Stimulated activated CD4-positive, alpha-beta T cell treated with anti-CD3 and anti-CD28 coated beads, Interleukin-15, amount 100 ng/mL, for 24 hours (primary cell): Measurements from ENCODE around the gene DDX59.
"Not testable (repeated sequence)": the region's sequence is repeated elsewhere in the genome, so short reads cannot be mapped to it uniquely, and the experiment has no call there.

Source experiments
- DNase-seq: peaks from one replicate; pipeline ENCODE4 v3.0.0-alpha.2; 2020

DDX59 gene

DNA sequence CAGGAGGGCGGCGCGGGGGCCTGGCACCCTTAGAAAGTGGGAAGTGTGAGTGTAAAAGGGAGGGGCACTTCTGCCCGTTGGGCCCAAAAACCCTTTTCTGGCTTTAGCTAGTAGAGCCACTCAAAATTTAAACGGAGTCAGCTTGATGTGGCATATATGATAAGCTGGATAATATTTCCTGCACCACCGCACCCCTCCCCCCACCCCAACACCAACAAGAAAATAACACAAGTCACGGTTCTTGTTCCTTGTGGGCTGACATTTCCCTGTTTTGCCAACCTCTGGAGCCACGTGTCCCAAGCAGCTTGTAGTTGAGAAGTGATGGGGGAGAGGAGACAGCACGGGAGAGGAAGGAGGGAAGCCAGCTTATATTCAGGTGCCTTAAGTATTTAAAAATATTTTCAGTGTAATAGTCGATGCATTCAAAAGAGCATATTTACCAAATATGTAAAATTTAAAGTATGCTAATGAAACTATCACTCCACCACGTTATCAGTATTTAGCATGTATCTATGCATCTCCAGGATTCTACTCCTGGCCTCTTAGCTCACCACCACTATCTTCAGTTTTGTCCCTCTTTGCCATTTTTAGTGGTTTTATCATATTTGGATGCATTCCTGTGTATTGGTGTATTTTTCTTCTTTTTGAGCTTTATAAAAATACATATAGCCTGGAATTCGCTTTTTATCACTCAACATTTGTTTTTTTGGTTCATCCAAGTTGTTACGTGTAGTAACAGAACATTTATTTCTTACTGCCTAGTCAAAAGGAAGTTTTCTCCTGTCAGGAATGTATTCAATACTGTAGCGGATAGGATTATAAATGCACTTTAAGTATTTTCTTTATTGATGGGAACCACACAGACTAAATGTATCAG lies 773 bp upstream of the DDX59 start:
- peak; percentile 37 for DNase-seq

- no peak for DNase-seq
These were observed 993 bp downstream of the DDX59 start for GRCh38 chr1:200668514-200669313.

DNA sequence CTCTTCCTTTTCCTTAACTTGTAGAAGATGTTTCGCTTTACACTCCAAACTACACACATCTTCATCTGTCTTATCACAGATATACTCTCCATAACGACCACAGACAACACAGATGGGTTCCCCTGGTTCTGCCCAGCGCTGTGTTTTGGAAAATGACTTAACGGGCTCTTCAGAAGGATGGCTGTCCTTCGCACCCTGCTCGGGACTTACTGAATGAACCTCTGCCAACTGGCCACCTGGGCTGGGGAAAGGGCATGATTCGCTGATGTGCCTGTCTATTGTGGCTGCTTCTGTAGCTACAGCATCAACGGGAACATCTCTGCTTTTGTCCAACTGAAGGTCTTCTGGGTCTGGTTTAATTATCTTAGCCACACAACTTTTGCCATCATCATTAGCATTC lies 3.4 kb downstream of the DDX59 start:
- DNase-seq: no peak

DNA sequence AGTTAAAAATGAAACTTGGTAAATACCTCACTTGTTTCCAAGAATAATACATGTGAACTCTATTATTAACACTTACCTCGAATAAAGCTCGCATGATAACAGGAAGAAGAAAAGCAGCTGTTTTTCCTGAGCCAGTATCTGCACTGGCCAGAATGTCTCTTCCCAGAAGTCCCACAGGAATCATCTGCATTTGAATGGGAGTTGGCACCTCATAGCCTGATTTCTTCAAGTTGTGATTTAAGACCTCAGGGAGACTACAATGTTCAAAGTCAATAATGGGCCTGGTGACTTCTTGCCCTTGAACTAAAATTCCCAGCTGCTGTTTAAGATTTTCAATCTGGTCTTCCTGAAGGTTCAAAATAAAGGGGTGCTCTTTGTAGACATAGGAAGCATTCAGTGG lies 3.8 kb downstream of the DDX59 start:
- DNase-seq: no peak

- no peak for DNase-seq
These were observed 9.0 kb downstream of the DDX59 start for GRCh38 chr1:200660719-200661118.

GRCh38 chr1:200659269-200659668 lies 10.4 kb downstream of the DDX59 start:
- no peak for DNase-seq

DNA sequence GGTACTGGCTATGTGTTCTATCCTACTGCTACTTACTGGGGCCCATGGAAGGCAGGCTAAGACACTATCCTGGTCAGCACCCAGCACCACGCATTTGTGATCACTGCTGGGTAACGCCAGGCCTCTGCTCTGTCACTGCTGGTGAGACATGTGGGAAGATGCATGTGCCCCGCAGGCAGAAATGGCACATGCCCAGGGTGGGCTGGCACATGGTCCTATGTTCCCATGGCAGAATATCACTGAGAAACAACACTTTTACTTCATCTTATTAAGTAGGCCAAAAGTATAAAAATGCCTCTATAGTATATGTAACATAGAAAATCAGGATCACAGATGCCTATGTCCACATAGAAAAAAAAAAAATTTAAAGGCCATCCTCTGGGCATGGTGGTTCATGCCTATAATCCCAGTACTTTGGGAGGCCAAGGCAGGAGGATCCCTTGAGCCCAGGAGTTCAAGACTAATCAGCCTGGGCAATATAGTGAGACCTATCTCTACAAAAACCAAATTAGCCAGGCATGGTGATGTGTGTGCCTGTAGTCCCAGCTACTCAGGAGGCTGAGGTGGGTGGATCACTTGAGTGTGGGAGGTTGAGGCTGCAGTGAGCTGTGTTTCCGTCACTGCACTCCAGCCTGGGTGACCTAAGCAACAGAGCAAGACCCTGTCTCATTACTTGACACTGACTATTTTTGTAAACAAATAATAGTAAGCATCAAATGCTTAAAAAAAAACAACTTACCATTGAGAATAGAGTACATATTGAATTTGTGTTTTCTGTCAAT lies 11.5 kb downstream of the DDX59 start:
- no peak for DNase-seq

- no peak for DNase-seq
These were observed 15.0 kb downstream of the DDX59 start for GRCh38 chr1:200654660-200655059.

DNA sequence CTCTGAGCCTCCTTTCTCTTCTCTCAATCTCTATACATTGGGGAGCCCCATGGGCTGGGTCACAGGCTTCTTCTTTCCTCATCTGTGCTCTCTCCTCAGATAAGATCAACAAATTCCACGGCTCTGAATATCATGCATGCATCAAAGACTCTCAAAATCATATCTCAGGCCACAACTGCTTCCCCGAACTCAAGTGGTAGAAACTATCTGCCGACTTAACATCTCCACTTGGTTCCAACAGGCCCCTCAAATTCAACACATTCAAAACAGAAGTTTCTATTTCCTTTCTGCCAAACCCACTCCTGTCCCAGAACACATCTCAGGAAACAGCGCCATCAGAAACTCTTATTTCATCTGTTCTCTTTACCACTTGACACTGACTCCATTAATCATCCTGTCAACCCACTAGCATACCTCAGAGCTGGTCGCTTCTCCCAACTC lies 16.7 kb downstream of the DDX59 start:
- DNase-seq: peak; percentile 29

- DNase-seq: no peak
These were observed 17.3 kb downstream of the DDX59 start for GRCh38 chr1:200652378-200652777.

DNA sequence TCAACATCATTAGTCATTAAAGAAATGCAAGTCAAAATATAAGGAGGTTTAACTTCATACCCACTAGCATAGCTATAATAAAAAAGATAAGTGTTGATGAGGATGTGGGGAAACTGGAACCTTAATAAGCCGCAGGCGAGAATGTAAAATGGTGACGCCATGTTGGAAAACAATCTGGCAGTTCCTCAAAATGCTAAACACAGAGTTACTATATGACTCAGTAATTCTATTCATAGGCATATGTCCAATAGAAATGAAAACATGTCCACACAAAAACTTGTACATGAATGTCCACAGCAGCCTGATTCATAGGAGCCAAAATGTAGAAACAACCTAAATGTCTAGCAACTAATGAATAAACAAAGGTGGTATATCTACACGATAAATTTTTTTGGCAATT lies 23.2 kb downstream of the DDX59 start:
- no peak for DNase-seq

DNA sequence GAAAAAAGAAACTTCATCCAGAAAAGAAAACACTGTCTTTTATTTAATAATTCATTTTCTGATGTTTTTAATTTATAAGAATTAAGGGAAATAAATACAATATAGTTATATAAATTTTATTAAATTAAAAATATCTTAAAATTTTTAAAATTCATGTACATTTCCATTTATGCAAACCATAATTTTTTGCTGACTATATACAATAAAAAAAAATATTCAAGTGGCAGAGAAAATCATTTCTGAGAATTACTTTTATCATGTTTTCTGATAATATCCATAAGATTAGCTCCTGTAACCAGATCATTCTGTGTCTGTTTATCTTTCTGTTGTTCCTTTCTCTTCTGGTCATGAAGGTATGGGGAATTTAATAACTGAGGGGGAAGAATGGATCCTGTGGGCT lies 25.7 kb downstream of the DDX59 start:
- no peak for DNase-seq

- no peak for DNase-seq
These were observed 27.2 kb downstream of the DDX59 start for GRCh38 chr1:200642481-200642880.

DNA sequence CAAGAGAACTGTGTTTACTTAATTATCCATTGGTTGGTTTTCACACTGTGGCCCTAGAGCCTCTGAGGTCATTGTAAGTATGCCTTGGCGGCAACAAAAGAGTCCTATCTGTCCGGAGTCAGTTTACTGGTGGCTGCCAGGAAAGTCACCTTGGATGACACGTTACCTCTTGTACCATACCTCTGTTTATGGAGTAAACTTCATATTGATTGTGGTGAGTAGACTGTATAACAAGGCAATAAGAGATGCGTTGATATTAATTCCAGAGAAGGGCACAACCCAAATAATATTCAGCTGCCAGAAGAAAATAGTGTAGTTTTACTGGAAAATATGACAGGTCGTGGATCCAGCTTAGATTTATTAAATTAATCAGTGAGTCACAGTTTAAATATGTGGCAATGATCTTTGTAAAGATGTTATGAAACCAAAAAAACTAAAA lies 28.7 kb downstream of the DDX59 start:
- DNase-seq: no peak

- DNase-seq: no peak
These were observed 29.2 kb downstream of the DDX59 start for GRCh38 chr1:200640373-200640962.

GRCh38 chr1:200638073-200638472 lies 31.6 kb downstream of the DDX59 start:
- DNase-seq: no peak

- DNase-seq: no peak
These were observed 33.0 kb downstream of the DDX59 start for GRCh38 chr1:200636681-200637080.

GRCh38 chr1:200634261-200635122 lies 35.2 kb downstream of the DDX59 start:
- DNase-seq: no peak

DNA sequence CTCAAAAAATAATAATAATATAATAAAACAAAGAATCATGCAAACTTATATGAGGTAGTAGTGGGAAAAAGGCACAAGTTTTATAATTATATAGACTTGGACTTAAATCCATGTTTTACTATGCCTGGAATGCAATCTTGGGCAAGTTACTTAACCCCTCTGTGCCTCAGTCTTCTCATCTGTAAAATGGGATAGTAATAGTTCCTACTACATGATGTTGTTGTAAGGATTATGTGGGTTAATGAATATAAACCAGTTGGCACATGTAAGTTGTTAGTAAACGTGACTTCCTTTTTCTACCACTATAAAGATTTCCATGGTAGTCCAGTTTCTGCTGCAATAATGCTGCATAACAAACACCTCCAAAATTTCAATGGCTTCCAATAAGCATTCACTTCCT lies 38.3 kb downstream of the DDX59 start:
- DNase-seq: no peak

GRCh38 chr1:200630515-200630899 lies 39.2 kb downstream of the DDX59 start:
- DNase-seq: not testable (repeated sequence)

GRCh38 chr1:200629876-200630514 lies 39.7 kb downstream of the DDX59 start:
- DNase-seq: no peak
